Measurements from ENCODE around the gene CLCN3. TPM values are rescaled to one million over a fixed set of nuclear protein-coding genes. Genes with fewer than 3 reads are reported as not detected.

CLCN3 gene
- total RNA-seq, 1 experiment from 2014 or later: 63.0 TPM

GRCh38 chr4:169583563-169583962 is 36.8 kb upstream of the CLCN3 start:
- BruUV-seq (replicated peaks): no TSS peak
- no peaks in the 10 kb centered on the region for H3K27me3 ChIP-seq (replicated peaks; ENCODE audit: insufficient read depth, low read depth, low read length, poor library complexity)
- no peaks in the 10 kb centered on the region for H3K4me1 ChIP-seq (ENCODE audit: insufficient read depth, low read length, poor library complexity, severe bottlenecking)
- TF ChIP-seq EZH2 (IDR thresholded peaks at IDR 0.05; ENCODE audit: borderline replicate concordance, low read depth, low read length, poor library complexity, severe bottlenecking) (no peak), CTCF (conservative IDR thresholded peaks at IDR 0.05; ENCODE audit: low read depth, low read length) (no peak)
- ChIA-PET CTCF (interaction anchor here (0.6 kb wide), 1 partner anchor 273 kb away, joined by 3 read pairs; no protein-coding TSS in a partner anchor), POLR2A (ENCODE audit: low non-redundant PET) (no interaction called here)
- DNase-seq (ENCODE audit: low spot score): no peak
- no peak overlapping the region for H3K4me3 ChIP-seq (ENCODE audit: low read depth, low read length, poor library complexity, severe bottlenecking)
- no peaks in the 10 kb centered on the region for H3K9me3 ChIP-seq (ENCODE audit: low read depth, low read length, poor library complexity, severe bottlenecking)
- no peak overlapping the region for H3K27ac ChIP-seq (ENCODE audit: low read depth, low read length, poor library complexity, severe bottlenecking)
- H3K36me3 ChIP-seq (ENCODE audit: insufficient read depth, low read length, poor library complexity, severe bottlenecking): no peaks in the 10 kb centered on the region
- intact Hi-C loops (cut with micrococcal nuclease; ENCODE audit: unreplicated experiment): no loop called here

- Histone ChIP-seq H3K4me3 (ENCODE audit: low read depth, low read length, poor library complexity, severe bottlenecking) (no peak overlapping the region), H3K27ac (ENCODE audit: low read depth, low read length, poor library complexity, severe bottlenecking) (no peak overlapping the region), H3K4me1 (ENCODE audit: insufficient read depth, low read length, poor library complexity, severe bottlenecking) (no peaks in the 10 kb centered on the region), H3K27me3 (replicated peaks; ENCODE audit: insufficient read depth, low read depth, low read length, poor library complexity) (no peaks in the 10 kb centered on the region), H3K9me3 (ENCODE audit: low read depth, low read length, poor library complexity, severe bottlenecking) (no peaks in the 10 kb centered on the region), H3K36me3 (ENCODE audit: insufficient read depth, low read length, poor library complexity, severe bottlenecking) (no peaks in the 10 kb centered on the region)
- intact Hi-C loops (cut with micrococcal nuclease; ENCODE audit: unreplicated experiment): no loop called here
- TF ChIP-seq CTCF (conservative IDR thresholded peaks at IDR 0.05; ENCODE audit: low read depth, low read length) (no peak), EZH2 (IDR thresholded peaks at IDR 0.05; ENCODE audit: borderline replicate concordance, low read depth, low read length, poor library complexity, severe bottlenecking) (no peak)
- ChIA-PET POLR2A (ENCODE audit: low non-redundant PET) (no interaction called here), CTCF (interaction anchor here (0.6 kb wide), 2 partner anchors 132 to 962 kb away, joined by 7 to 8 read pairs; no protein-coding TSS in a partner anchor)
- BruUV-seq (replicated peaks): no TSS peak
- DNase-seq (ENCODE audit: low spot score): no peak
These were observed 27.3 kb upstream of the CLCN3 start for GRCh38 chr4:169593050-169593560.

GRCh38 chr4:169594560-169595195 is 25.7 kb upstream of the CLCN3 start:
- POLR2A ChIA-PET (ENCODE audit: low non-redundant PET): no interaction called here
- BruUV-seq (replicated peaks): no TSS peak
- H3K27ac ChIP-seq (ENCODE audit: low read depth, low read length, poor library complexity, severe bottlenecking): no peak overlapping the region

More at GRCh38 chr4:169594560-169595195, 25.7 kb upstream of the CLCN3 start:
- CTCF ChIA-PET: interaction anchor here (0.5 kb wide), 1 partner anchor 410 kb away, joined by 4 read pairs; no protein-coding TSS in a partner anchor
- DNase-seq (ENCODE audit: low spot score): no peak
- intact Hi-C loops (cut with micrococcal nuclease; ENCODE audit: unreplicated experiment): no loop called here
- no peak for TF ChIP-seq CTCF (conservative IDR thresholded peaks at IDR 0.05; ENCODE audit: low read depth, low read length)
- no peak for TF ChIP-seq EZH2 (IDR thresholded peaks at IDR 0.05; ENCODE audit: borderline replicate concordance, low read depth, low read length, poor library complexity, severe bottlenecking)
- Histone ChIP-seq H3K4me1 (ENCODE audit: insufficient read depth, low read length, poor library complexity, severe bottlenecking) (no peaks in the 10 kb centered on the region), H3K4me3 (ENCODE audit: low read depth, low read length, poor library complexity, severe bottlenecking) (no peak overlapping the region), H3K27me3 (replicated peaks; ENCODE audit: insufficient read depth, low read depth, low read length, poor library complexity) (no peaks in the 10 kb centered on the region), H3K9me3 (ENCODE audit: low read depth, low read length, poor library complexity, severe bottlenecking) (no peaks in the 10 kb centered on the region), H3K36me3 (ENCODE audit: insufficient read depth, low read length, poor library complexity, severe bottlenecking) (no peaks in the 10 kb centered on the region)
